Neural crest cell (in vitro differentiated cells): ENCODE measurements around the gene ATL1. TPM values are rescaled to one million over a fixed set of nuclear protein-coding genes. Genes with fewer than 3 reads are reported as not detected.
"Not testable (repeated sequence)": the region's sequence is repeated elsewhere in the genome, so short reads cannot be mapped to it uniquely, and the experiment has no call there.

Experiments used
- DNase-seq: peaks from one replicate; pipeline ENCODE4 v3.0.0; 2021; ENCODE audit warnings: low read depth, mixed read lengths, low spot score
- H3K27ac Mint-ChIP-seq: one replicate; pipeline ENCODE4 v1.8.0; 2021; ENCODE audit warnings: mild to moderate bottlenecking, mixed read lengths; ENCODE audit not compliant: unreplicated experiment
- H3K27me3 Mint-ChIP-seq: 2 replicates; pipeline ENCODE4 v1.8.0; 2021; ENCODE audit warnings: low read depth, mild to moderate bottlenecking, mixed read lengths
- H3K36me3 Mint-ChIP-seq: 2 replicates; pipeline ENCODE4 v1.8.0; 2021; ENCODE audit warnings: low read depth, mild to moderate bottlenecking, mixed read lengths
- H3K4me1 Mint-ChIP-seq: 2 replicates; pipeline ENCODE4 v1.8.0; 2021; ENCODE audit warnings: mixed read lengths
- H3K4me3 Mint-ChIP-seq: one replicate; pipeline ENCODE4 v1.8.0; 2021; ENCODE audit warnings: mild to moderate bottlenecking, mixed read lengths
- H3K9me3 Mint-ChIP-seq: 2 replicates; pipeline ENCODE4 v1.8.0; 2021; ENCODE audit warnings: mixed read lengths
- CTCF ChIP-seq: fragments of 200-600 bp; sonication (generic); conservative IDR thresholded peaks from 2 replicates; pipeline ENCODE4 v1.5.0; 2021; ENCODE audit warnings: antibody characterized with exemption, mild to moderate bottlenecking
- total RNA-seq: library from RNA; stranded (reverse); gene quantifications from 2 replicates; pipeline ENCODE4 v1.2.1, GENCODE V29; 2021

The ATL1 gene
- total RNA-seq, 1 donor from 2014 or later: 15.9 TPM

GRCh38 chr14:50551877-50552276 is 8.1 kb upstream of the ATL1 start:
- H3K4me1 Mint-ChIP-seq: no peaks in the 10 kb centered on the region
- no peak overlapping the region for H3K4me3 Mint-ChIP-seq
- no peak for TF ChIP-seq CTCF
- H3K27me3 Mint-ChIP-seq: peaks cover 7% of the 10 kb centered on the region
- DNase-seq: no peak
- H3K9me3 Mint-ChIP-seq: no peaks in the 10 kb centered on the region
- H3K27ac Mint-ChIP-seq: no peak overlapping the region
- H3K36me3 Mint-ChIP-seq: no peaks in the 10 kb centered on the region

- H3K27ac Mint-ChIP-seq, H3K9me3 Mint-ChIP-seq, H3K36me3 Mint-ChIP-seq: not testable (repeated sequence)
Measured at GRCh38 chr14:50552796-50553195, 7.1 kb upstream of the ATL1 start.

GRCh38 chr14:50560931-50561285 is 963 bp downstream of the ATL1 start:
- H3K27ac Mint-ChIP-seq: peak overlapping the region; percentile 98
- H3K27me3 Mint-ChIP-seq: no peaks in the 10 kb centered on the region
- DNase-seq: peak; percentile 63
- H3K4me1 Mint-ChIP-seq: peaks cover 20% of the 10 kb centered on the region
- peak overlapping the region; percentile 95 for H3K4me3 Mint-ChIP-seq
- TF ChIP-seq CTCF: no peak
- no peaks in the 10 kb centered on the region for H3K9me3 Mint-ChIP-seq
- no peaks in the 10 kb centered on the region for H3K36me3 Mint-ChIP-seq

More at GRCh38 chr14:50552796-50553195, 7.1 kb upstream of the ATL1 start:
- H3K4me1 Mint-ChIP-seq, H3K27me3 Mint-ChIP-seq, H3K4me3 Mint-ChIP-seq, DNase-seq: not testable (repeated sequence)

GRCh38 chr14:50562841-50563240 is 2.9 kb downstream of the ATL1 start:
- Mint-ChIP-seq H3K36me3 (peaks cover under 1% of the 10 kb centered on the region), H3K27ac (no peak overlapping the region), H3K4me3 (no peak overlapping the region), H3K9me3 (no peaks in the 10 kb centered on the region), H3K27me3 (no peaks in the 10 kb centered on the region), H3K4me1 (peaks cover 20% of the 10 kb centered on the region)
- TF ChIP-seq CTCF: no peak
- no peak for DNase-seq

- H3K4me1 Mint-ChIP-seq: no peaks in the 10 kb centered on the region
Measured at GRCh38 chr14:50569714-50570274, 9.8 kb downstream of the ATL1 start.

GRCh38 chr14:50573862-50574261 is 13.9 kb downstream of the ATL1 start:
- Mint-ChIP-seq H3K9me3 (peaks cover 12% of the 10 kb centered on the region), H3K4me3 (no peak overlapping the region), H3K4me1 (no peaks in the 10 kb centered on the region), H3K27me3 (no peaks in the 10 kb centered on the region), H3K36me3 (peaks cover 21% of the 10 kb centered on the region), H3K27ac (no peak overlapping the region)
- no peak for DNase-seq
- no peak for TF ChIP-seq CTCF

More at GRCh38 chr14:50569714-50570274, 9.8 kb downstream of the ATL1 start:
- peaks cover 17% of the 10 kb centered on the region for H3K9me3 Mint-ChIP-seq
- H3K27me3 Mint-ChIP-seq: no peaks in the 10 kb centered on the region
- TF ChIP-seq CTCF: no peak
- no peak overlapping the region for H3K27ac Mint-ChIP-seq
- H3K4me3 Mint-ChIP-seq: no peak overlapping the region
- peaks cover 26% of the 10 kb centered on the region for H3K36me3 Mint-ChIP-seq
- DNase-seq: no peak
